SK-N-MC (cell line): Measurements from ENCODE around the gene MAP1S.
"Not testable (repeated sequence)": the region's sequence is repeated elsewhere in the genome, so short reads cannot be mapped to it uniquely, and the experiment has no call there.

Experiments
- DNase-seq: peaks from one replicate; pipeline ENCODE4 v3.0.0-alpha.2; 2011; ENCODE audit warnings: low read depth, low spot score
- H3K27ac ChIP-seq: fragments of 200-600 bp; sonication (generic); 2 replicates; pipeline ENCODE4 v1.5.1; 2016; ENCODE audit warnings: mixed run types
- H3K36me3 ChIP-seq: fragments of 200-600 bp; sonication (generic); 2 replicates; pipeline ENCODE4 v1.6.1; 2017; ENCODE audit warnings: antibody characterized with exemption, low read length, mixed read lengths; ENCODE audit not compliant: insufficient read depth
- H3K4me3 ChIP-seq: fragments of 200-600 bp; sonication (generic); 2 replicates; pipeline ENCODE4 v1.5.1; 2016
- H3K9ac ChIP-seq: fragments of 200-600 bp; sonication (generic); 2 replicates; pipeline ENCODE4 v1.8.0; 2017; ENCODE audit warnings: mixed run types, mixed read lengths; ENCODE audit not compliant: insufficient read length
- H3K9me3 ChIP-seq: fragments of 200-600 bp; sonication (generic); 2 replicates; pipeline ENCODE4 v1.6.1; 2017; ENCODE audit warnings: low read depth, mild to moderate bottlenecking, antibody characterized with exemption, low read length, moderate library complexity, mixed read lengths
- EZH2 ChIP-seq: fragments of 200-600 bp; sonication (generic); IDR thresholded peaks from one replicate; pipeline ENCODE4 v1.6.1; 2017; ENCODE audit warnings: antibody characterized with exemption
- FOXP2 ChIP-seq: optimal IDR thresholded peaks from 2 replicates; pipeline ENCODE3; 2011; ENCODE audit warnings: mild to moderate bottlenecking, moderate library complexity; ENCODE audit not compliant: insufficient read depth; ENCODE audit errors: extremely low read length, control extremely low read depth
- POLR2AphosphoS5 ChIP-seq: IDR thresholded peaks from 2 replicates; pipeline ENCODE4 v1.6.1; 2012; ENCODE audit warnings: mild to moderate bottlenecking, low read depth, low read length, borderline replicate concordance

The MAP1S gene

GRCh38 chr19:17775991-17776803 is 56.9 kb downstream of the MAP1S start:
- DNase-seq = no peak
- TF ChIP-seq POLR2AphosphoS5 (no peak), FOXP2 (no peak), EZH2 (no peak)
- no peak overlapping the region for H3K9ac ChIP-seq
- no peak overlapping the region for H3K27ac ChIP-seq
- no peaks in the 10 kb centered on the region for H3K36me3 ChIP-seq
- no peak overlapping the region for H3K4me3 ChIP-seq
- no peaks in the 10 kb centered on the region for H3K9me3 ChIP-seq

GRCh38 chr19:17777840-17778239 is 58.6 kb downstream of the MAP1S start:
- H3K9ac ChIP-seq, H3K9me3 ChIP-seq, DNase-seq, H3K4me3 ChIP-seq, H3K27ac ChIP-seq, H3K36me3 ChIP-seq: not testable (repeated sequence)

GRCh38 chr19:17778251-17778967 is 59.1 kb downstream of the MAP1S start:
- no peak overlapping the region for H3K27ac ChIP-seq
- no peaks in the 10 kb centered on the region for H3K9me3 ChIP-seq
- H3K9ac ChIP-seq = no peak overlapping the region
- TF ChIP-seq FOXP2 (no peak), POLR2AphosphoS5 (no peak), EZH2 (no peak)
- no peaks in the 10 kb centered on the region for H3K36me3 ChIP-seq
- no peak overlapping the region for H3K4me3 ChIP-seq
- no peak for DNase-seq

GRCh38 chr19:17778968-17779929 is 60.0 kb downstream of the MAP1S start:
- TF ChIP-seq FOXP2 (no peak), EZH2 (no peak), POLR2AphosphoS5 (no peak)
- H3K27ac ChIP-seq = no peak overlapping the region
- H3K9me3 ChIP-seq = no peaks in the 10 kb centered on the region
- no peak overlapping the region for H3K9ac ChIP-seq
- DNase-seq = no peak
- H3K36me3 ChIP-seq = no peaks in the 10 kb centered on the region
- peak overlapping the region; percentile 15; the same call in 1 of the 2 replicates for H3K4me3 ChIP-seq

GRCh38 chr19:17780781-17781180 is 61.5 kb downstream of the MAP1S start:
- no peaks in the 10 kb centered on the region for H3K9me3 ChIP-seq
- no peak overlapping the region for H3K4me3 ChIP-seq
- no peak overlapping the region for H3K9ac ChIP-seq
- no peaks in the 10 kb centered on the region for H3K36me3 ChIP-seq
- H3K27ac ChIP-seq = no peak overlapping the region
- TF ChIP-seq FOXP2 = no peak
- no peak for TF ChIP-seq EZH2
- no peak for TF ChIP-seq POLR2AphosphoS5
- DNase-seq = no peak

GRCh38 chr19:17783721-17784120 is 64.4 kb downstream of the MAP1S start:
- H3K36me3 ChIP-seq, H3K9me3 ChIP-seq, H3K9ac ChIP-seq, DNase-seq, H3K27ac ChIP-seq, H3K4me3 ChIP-seq: not testable (repeated sequence)
